ENCODE data around the gene MARS1.

- TF ChIP-seq POLR2AphosphoS5 (IDR thresholded peaks at IDR 0.05; ENCODE audit: low read depth, low read length) (no peak), FOXP2 (optimal IDR thresholded peaks at IDR 0.05; ENCODE audit: borderline replicate concordance, extremely low read depth, extremely low read length, insufficient read depth) (no peak), TAF1 (IDR thresholded peaks at IDR 0.05; ENCODE audit: borderline replicate concordance, insufficient read depth, low read length) (no peak)
These were observed 51.4 kb downstream of the MARS1 start for GRCh38 chr12:57539134-57539768.
